ENCODE measurements around the gene LRRC2. TPM values are rescaled to one million over a fixed set of nuclear protein-coding genes. Genes with fewer than 3 reads are reported as not detected.
A peak's percentile ranks its signal among the peaks of the same experiment; 100 is the strongest.

LRRC2 gene
- total and polyA plus RNA-seq, 2 donors (not counting 1 experiment from before 2014, with no cell fraction given): 3.8 to 6.0 TPM

- H3K4me2 ChIP-seq (ENCODE audit: extremely low read depth, insufficient read depth, low read length): no peak overlapping the region
- DNase-seq (ENCODE audit: low read depth in 2 of 2): peak in 1 of 2 donors; percentile 9
- no peaks in the 10 kb centered on the region for H4K20me1 ChIP-seq (ENCODE audit: control insufficient read depth, extremely low read depth, insufficient read depth, low read length)
- no peak for TF ChIP-seq EZH2 (IDR thresholded peaks at IDR 0.05; ENCODE audit: low read length, missing control alignments)
- TF ChIP-seq CTCF (conservative IDR thresholded peaks at IDR 0.05 in 1 of 2, IDR thresholded peaks at IDR 0.05 in 1 of 2; ENCODE audit: low read depth in 1 of 2, low read length in 2 of 2): no peak
- H3K36me3 ChIP-seq (ENCODE audit: control insufficient read depth, insufficient read depth, low read length): no peaks in the 10 kb centered on the region
- no peaks in the 10 kb centered on the region for H3K27me3 ChIP-seq (ENCODE audit: control insufficient read depth, insufficient read depth, low read length)
- H2AFZ ChIP-seq (ENCODE audit: low read length): no peak overlapping the region
- no peaks in the 10 kb centered on the region for H3K9me3 ChIP-seq (ENCODE audit: control insufficient read depth, insufficient read depth, low read depth, low read length)
- H3K4me1 ChIP-seq (ENCODE audit: control insufficient read depth, extremely low read depth, insufficient read depth, low read length): peaks cover 7% of the 10 kb centered on the region
- H3K9ac ChIP-seq (ENCODE audit: insufficient read depth, low read length): no peak overlapping the region
- H3K27ac ChIP-seq (ENCODE audit: insufficient read depth, low read length): no peak overlapping the region
- no peaks in the 10 kb centered on the region for H3K79me2 ChIP-seq (ENCODE audit: control insufficient read depth, insufficient read depth, low read length)
- H3K4me3 ChIP-seq (replicated peaks in 1 of 4; ENCODE audit: control extremely low read depth in 1 of 4, insufficient read depth in 1 of 4, low read depth in 3 of 4, low read length in 4 of 4): no peak overlapping the region
Observed at GRCh38 chr3:46561951-46562350, 4.2 kb downstream of the LRRC2 start.

GRCh38 chr3:46561511-46561910 lies 4.6 kb downstream of the LRRC2 start:
- no peaks in the 10 kb centered on the region for H3K79me2 ChIP-seq (ENCODE audit: control insufficient read depth, insufficient read depth, low read length)
- H3K36me3 ChIP-seq (ENCODE audit: control insufficient read depth, insufficient read depth, low read length): no peaks in the 10 kb centered on the region
- H3K4me2 ChIP-seq (ENCODE audit: extremely low read depth, insufficient read depth, low read length): no peak overlapping the region
- no peak for DNase-seq (ENCODE audit: low read depth in 2 of 2)
- no peak overlapping the region for H3K4me3 ChIP-seq (replicated peaks in 1 of 4; ENCODE audit: control extremely low read depth in 1 of 4, insufficient read depth in 1 of 4, low read depth in 3 of 4, low read length in 4 of 4)
- no peak overlapping the region for H3K9ac ChIP-seq (ENCODE audit: insufficient read depth, low read length)
- H3K27ac ChIP-seq (ENCODE audit: insufficient read depth, low read length): no peak overlapping the region
- H3K27me3 ChIP-seq (ENCODE audit: control insufficient read depth, insufficient read depth, low read length): no peaks in the 10 kb centered on the region
- peaks cover 7% of the 10 kb centered on the region for H3K4me1 ChIP-seq (ENCODE audit: control insufficient read depth, extremely low read depth, insufficient read depth, low read length)
- H2AFZ ChIP-seq (ENCODE audit: low read length): no peak overlapping the region
- H4K20me1 ChIP-seq (ENCODE audit: control insufficient read depth, extremely low read depth, insufficient read depth, low read length): no peaks in the 10 kb centered on the region
- H3K9me3 ChIP-seq (ENCODE audit: control insufficient read depth, insufficient read depth, low read depth, low read length): no peaks in the 10 kb centered on the region
- TF ChIP-seq CTCF (conservative IDR thresholded peaks at IDR 0.05 in 1 of 2, IDR thresholded peaks at IDR 0.05 in 1 of 2; ENCODE audit: low read depth in 1 of 2, low read length in 2 of 2) (no peak), EZH2 (IDR thresholded peaks at IDR 0.05; ENCODE audit: low read length, missing control alignments) (no peak)

- Histone ChIP-seq H3K79me2 (ENCODE audit: control insufficient read depth, insufficient read depth, low read length) (no peaks in the 10 kb centered on the region), H2AFZ (ENCODE audit: low read length) (no peak overlapping the region), H3K4me1 (ENCODE audit: control insufficient read depth, extremely low read depth, insufficient read depth, low read length) (peaks cover 7% of the 10 kb centered on the region), H3K27me3 (ENCODE audit: control insufficient read depth, insufficient read depth, low read length) (no peaks in the 10 kb centered on the region), H3K27ac (ENCODE audit: insufficient read depth, low read length) (no peak overlapping the region), H3K4me2 (ENCODE audit: extremely low read depth, insufficient read depth, low read length) (no peak overlapping the region), H3K9ac (ENCODE audit: insufficient read depth, low read length) (no peak overlapping the region), H3K36me3 (ENCODE audit: control insufficient read depth, insufficient read depth, low read length) (no peaks in the 10 kb centered on the region), H4K20me1 (ENCODE audit: control insufficient read depth, extremely low read depth, insufficient read depth, low read length) (no peaks in the 10 kb centered on the region), H3K4me3 (replicated peaks in 1 of 4; ENCODE audit: control extremely low read depth in 1 of 4, insufficient read depth in 1 of 4, low read depth in 3 of 4, low read length in 4 of 4) (no peak overlapping the region), H3K9me3 (ENCODE audit: control insufficient read depth, insufficient read depth, low read depth, low read length) (no peaks in the 10 kb centered on the region)
- no peak for TF ChIP-seq CTCF (conservative IDR thresholded peaks at IDR 0.05 in 1 of 2, IDR thresholded peaks at IDR 0.05 in 1 of 2; ENCODE audit: low read depth in 1 of 2, low read length in 2 of 2)
- no peak for TF ChIP-seq EZH2 (IDR thresholded peaks at IDR 0.05; ENCODE audit: low read length, missing control alignments)
- no peak for DNase-seq (ENCODE audit: low read depth in 2 of 2)
Observed at GRCh38 chr3:46559091-46559704, 6.9 kb downstream of the LRRC2 start.
